Measurements from ENCODE around the gene SLC50A1.

The SLC50A1 gene

GRCh38 chr1:155105604-155106011, 30.0 kb upstream of the SLC50A1 start:
- DNase-seq (ENCODE audit: low spot score), result no peak
- TF ChIP-seq CTCF (IDR thresholded peaks at IDR 0.05; ENCODE audit: extremely low read depth, insufficient read depth, missing control alignments), result no peak
- in situ Hi-C loops (cut with MboI; ENCODE audit: low pct_unique_long_range_greater_than_20kb, low sequenced_read_pairs, unreplicated experiment), result no loop called here

GRCh38 chr1:155106862-155107261, 28.8 kb upstream of the SLC50A1 start:
- no peak for TF ChIP-seq CTCF (IDR thresholded peaks at IDR 0.05; ENCODE audit: extremely low read depth, insufficient read depth, missing control alignments)
- DNase-seq (ENCODE audit: low spot score), result no peak
- in situ Hi-C loops (cut with MboI; ENCODE audit: low pct_unique_long_range_greater_than_20kb, low sequenced_read_pairs, unreplicated experiment), result no loop called here

- in situ Hi-C loops (cut with MboI; ENCODE audit: low pct_unique_long_range_greater_than_20kb, low sequenced_read_pairs, unreplicated experiment), result no loop called here
- no peak for TF ChIP-seq CTCF (IDR thresholded peaks at IDR 0.05; ENCODE audit: extremely low read depth, insufficient read depth, missing control alignments)
- DNase-seq (ENCODE audit: low spot score), result no peak
Observed at GRCh38 chr1:155107309-155108264, 28.1 kb upstream of the SLC50A1 start.

- no peak for DNase-seq (ENCODE audit: low spot score)
- TF ChIP-seq CTCF (IDR thresholded peaks at IDR 0.05; ENCODE audit: extremely low read depth, insufficient read depth, missing control alignments), result no peak
- in situ Hi-C loops (cut with MboI; ENCODE audit: low pct_unique_long_range_greater_than_20kb, low sequenced_read_pairs, unreplicated experiment), result no loop called here
Observed at GRCh38 chr1:155108296-155108695, 27.4 kb upstream of the SLC50A1 start.

GRCh38 chr1:155110381-155110780, 25.3 kb upstream of the SLC50A1 start:
- in situ Hi-C loops (cut with MboI; ENCODE audit: low pct_unique_long_range_greater_than_20kb, low sequenced_read_pairs, unreplicated experiment), result no loop called here
- TF ChIP-seq CTCF (IDR thresholded peaks at IDR 0.05; ENCODE audit: extremely low read depth, insufficient read depth, missing control alignments), result no peak
- no peak for DNase-seq (ENCODE audit: low spot score)

- in situ Hi-C loops (cut with MboI; ENCODE audit: low pct_unique_long_range_greater_than_20kb, low sequenced_read_pairs, unreplicated experiment), result no loop called here
- TF ChIP-seq CTCF (IDR thresholded peaks at IDR 0.05; ENCODE audit: extremely low read depth, insufficient read depth, missing control alignments), result no peak
- DNase-seq (ENCODE audit: low spot score), result no peak
Observed at GRCh38 chr1:155110826-155111225, 24.8 kb upstream of the SLC50A1 start.
